HepG2 (cell line): ENCODE data around the gene RNF125. TPM values are rescaled to one million over a fixed set of nuclear protein-coding genes. Genes with fewer than 3 reads are reported as not detected.

Experiments used
- ASH2L ChIP-seq: fragments of 300-600, 200-600 bp; sonication (generic); IDR thresholded peaks from 2 replicates; pipeline ENCODE4 v1.7.0; 2017; ENCODE audit warnings: low read depth, mild to moderate bottlenecking, moderate library complexity, mixed read lengths, low read length; ENCODE audit not compliant: insufficient read length
- GZF1 ChIP-seq: sonication (generic); formaldehyde crosslinking; IDR thresholded peaks from 2 replicates; pipeline ENCODE4 v1.5.1; 2020; ENCODE audit warnings: mild to moderate bottlenecking, missing genetic modification reagents
- HNRNPLL ChIP-seq: fragments of 200-400 bp; formaldehyde crosslinking; IDR thresholded peaks from 2 replicates; pipeline ENCODE4 v1.6.1; 2017; ENCODE audit warnings: mild to moderate bottlenecking, low read depth, low read length; ENCODE audit not compliant: poor library complexity, severe bottlenecking
- KMT2B ChIP-seq: IDR thresholded peaks from 2 replicates; pipeline ENCODE4 v1.6.1; 2016; ENCODE audit warnings: missing genetic modification reagents, missing compliant biosample characterization
- NPAS2 ChIP-seq: sonication (generic); formaldehyde crosslinking; IDR thresholded peaks from 2 replicates; pipeline ENCODE4 v1.8.0; 2022; ENCODE audit warnings: mild to moderate bottlenecking, missing genetic modification reagents, borderline replicate concordance
- NR1H2 ChIP-seq: sonication (generic); formaldehyde crosslinking; IDR thresholded peaks from 2 replicates; pipeline ENCODE4 v1.8.1; 2022; ENCODE audit warnings: low read depth, missing genetic modification reagents, borderline replicate concordance
- POLR2A ChIP-seq, 2 experiments: IDR thresholded peaks; 2 replicates each; pipeline ENCODE4 v1.6.1; 2011; ENCODE audit warnings: low read depth in 2 of 2, low read length in 2 of 2, mild to moderate bottlenecking in 1 of 2, moderate library complexity in 1 of 2; ENCODE audit not compliant: insufficient read depth in 1 of 2
- SRSF9 ChIP-seq: fragments of 200-400 bp; formaldehyde crosslinking; IDR thresholded peaks from 2 replicates; pipeline ENCODE4 v1.6.1; 2018; ENCODE audit warnings: borderline replicate concordance, mild to moderate bottlenecking, low read depth, low read length; ENCODE audit not compliant: insufficient read depth, poor library complexity, severe bottlenecking
- TCF12 ChIP-seq, 2 experiments: fragments of 450-650 bp in 1 of 2; sonication (generic) in 1 of 2; formaldehyde crosslinking in 1 of 2; IDR thresholded peaks; 2 replicates each; pipeline versions ENCODE4 v1.6.1 to v1.8.0; 2017 to 2022; ENCODE audit warnings: antibody characterized with exemption in 1 of 2, mild to moderate bottlenecking in 1 of 2, missing genetic modification reagents in 1 of 2, moderate library complexity in 1 of 2
- TMF1 ChIP-seq: sonication (generic); formaldehyde crosslinking; IDR thresholded peaks from 2 replicates; pipeline ENCODE4 v1.8.1; 2022; ENCODE audit warnings: low read depth, missing genetic modification reagents
- ZNF160 ChIP-seq: sonication (generic); formaldehyde crosslinking; IDR thresholded peaks from 2 replicates; pipeline ENCODE4 v1.8.0; 2022; ENCODE audit warnings: mild to moderate bottlenecking, inconsistent platforms, missing genetic modification reagents
- ZNF446 ChIP-seq: sonication (generic); formaldehyde crosslinking; IDR thresholded peaks from 2 replicates; pipeline ENCODE4 v1.5.0; 2020; ENCODE audit warnings: mild to moderate bottlenecking, missing genetic modification reagents
- ZNF644 ChIP-seq: IDR thresholded peaks from 2 replicates; pipeline ENCODE4 v1.6.1; 2016; ENCODE audit warnings: low read depth
- ZNF761 ChIP-seq: sonication (generic); formaldehyde crosslinking; conservative IDR thresholded peaks from 2 replicates; pipeline ENCODE4 v1.4.0; 2020; ENCODE audit warnings: mild to moderate bottlenecking, missing genetic modification reagents
- polyA plus RNA-seq, 8 experiments: library from polyadenylated mRNA; depleted of rRNA in 3 of 8; stranded (reverse) in 7 of 8; unstranded in 1 of 8; fragments of >200 nt; fragmentation: Illumina TruSeq in 4 of 8; extraction: Trizol in 4 of 8; gene quantifications; 2 replicates each; pipeline versions ENCODE4 v1.2.1 to v1.2.3, GENCODE V29; 2011 to 2016; ENCODE audit warnings: low read depth in 4 of 8, missing spikeins in 1 of 8, mixed read lengths in 1 of 8; ENCODE audit not compliant: insufficient read depth in 1 of 8
- total RNA-seq, 5 experiments: library from RNA; depleted of rRNA; stranded (reverse); fragments of >200 nt; fragmentation: Illumina TruSeq; extraction: Trizol; gene quantifications; 2 replicates each; pipeline ENCODE4 v1.2.3, GENCODE V29; 2016; ENCODE audit warnings: low read depth in 1 of 5
- TF ChIP-seq, protein P1 (sequence below): sonication (generic); formaldehyde crosslinking; IDR thresholded peaks from 2 replicates; pipeline ENCODE4 v1.5.0; 2020; ENCODE audit warnings: mild to moderate bottlenecking, missing genetic modification reagents, borderline replicate concordance
- TF ChIP-seq, protein P2 (sequence below): IDR thresholded peaks from 2 replicates; pipeline ENCODE4 v1.6.1; 2016; ENCODE audit warnings: mild to moderate bottlenecking
- TF ChIP-seq, protein P3 (sequence below): sonication (generic); formaldehyde crosslinking; IDR thresholded peaks from 2 replicates; pipeline ENCODE4 v1.4.0; 2020; ENCODE audit warnings: missing genetic modification reagents; ENCODE audit errors: not compliant biosample characterization

RNF125 gene
- total and polyA plus RNA-seq, 2 of the 13 experiments (the other 11 are each of a cell fraction or from before 2014, with no cell fraction given), result 0.58 to 1.8 TPM

DNA sequence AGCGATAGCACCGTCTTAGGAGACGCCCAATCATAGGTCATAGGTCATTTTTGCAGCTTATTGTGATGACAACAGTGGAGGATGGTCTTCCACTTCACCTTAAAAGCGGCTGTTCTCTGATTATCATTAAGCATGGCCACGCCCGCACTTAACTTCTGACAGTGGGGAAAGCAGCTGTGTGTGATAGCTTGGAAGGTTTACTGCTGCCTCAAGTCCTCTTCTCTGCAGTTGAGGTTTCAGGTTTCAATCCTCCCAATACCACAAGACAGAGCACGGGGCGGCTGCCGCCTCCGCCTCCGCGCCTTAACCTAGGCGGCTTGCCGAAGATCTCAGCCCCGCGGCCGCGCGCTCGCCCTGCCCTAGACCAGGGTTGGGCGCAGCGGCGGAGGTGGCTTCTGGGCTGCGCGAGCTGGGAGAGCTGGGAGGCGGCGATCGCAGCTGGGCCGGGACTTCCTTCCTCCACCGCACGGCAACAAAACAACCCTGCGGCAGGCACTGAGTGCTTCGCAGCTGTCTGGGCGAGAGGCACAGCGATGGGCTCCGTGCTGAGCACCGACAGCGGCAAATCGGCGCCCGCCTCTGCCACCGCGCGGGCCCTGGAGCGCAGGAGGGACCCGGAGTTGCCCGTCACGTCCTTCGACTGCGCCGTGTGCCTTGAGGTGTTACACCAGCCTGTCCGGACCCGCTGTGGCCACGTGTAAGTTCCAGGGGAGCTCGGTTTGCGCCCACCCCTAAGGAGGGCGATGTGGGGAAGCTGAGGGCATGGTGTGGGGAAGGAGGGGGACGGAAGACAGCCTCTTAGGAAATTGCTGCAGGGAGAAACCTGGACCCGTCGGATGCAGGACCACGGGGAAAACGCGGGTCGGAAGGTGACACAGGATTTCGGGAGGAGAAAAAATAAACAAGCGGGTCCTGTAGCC, at the start of gene RNF125 (continued):
- TF ChIP-seq, protein P1, sequence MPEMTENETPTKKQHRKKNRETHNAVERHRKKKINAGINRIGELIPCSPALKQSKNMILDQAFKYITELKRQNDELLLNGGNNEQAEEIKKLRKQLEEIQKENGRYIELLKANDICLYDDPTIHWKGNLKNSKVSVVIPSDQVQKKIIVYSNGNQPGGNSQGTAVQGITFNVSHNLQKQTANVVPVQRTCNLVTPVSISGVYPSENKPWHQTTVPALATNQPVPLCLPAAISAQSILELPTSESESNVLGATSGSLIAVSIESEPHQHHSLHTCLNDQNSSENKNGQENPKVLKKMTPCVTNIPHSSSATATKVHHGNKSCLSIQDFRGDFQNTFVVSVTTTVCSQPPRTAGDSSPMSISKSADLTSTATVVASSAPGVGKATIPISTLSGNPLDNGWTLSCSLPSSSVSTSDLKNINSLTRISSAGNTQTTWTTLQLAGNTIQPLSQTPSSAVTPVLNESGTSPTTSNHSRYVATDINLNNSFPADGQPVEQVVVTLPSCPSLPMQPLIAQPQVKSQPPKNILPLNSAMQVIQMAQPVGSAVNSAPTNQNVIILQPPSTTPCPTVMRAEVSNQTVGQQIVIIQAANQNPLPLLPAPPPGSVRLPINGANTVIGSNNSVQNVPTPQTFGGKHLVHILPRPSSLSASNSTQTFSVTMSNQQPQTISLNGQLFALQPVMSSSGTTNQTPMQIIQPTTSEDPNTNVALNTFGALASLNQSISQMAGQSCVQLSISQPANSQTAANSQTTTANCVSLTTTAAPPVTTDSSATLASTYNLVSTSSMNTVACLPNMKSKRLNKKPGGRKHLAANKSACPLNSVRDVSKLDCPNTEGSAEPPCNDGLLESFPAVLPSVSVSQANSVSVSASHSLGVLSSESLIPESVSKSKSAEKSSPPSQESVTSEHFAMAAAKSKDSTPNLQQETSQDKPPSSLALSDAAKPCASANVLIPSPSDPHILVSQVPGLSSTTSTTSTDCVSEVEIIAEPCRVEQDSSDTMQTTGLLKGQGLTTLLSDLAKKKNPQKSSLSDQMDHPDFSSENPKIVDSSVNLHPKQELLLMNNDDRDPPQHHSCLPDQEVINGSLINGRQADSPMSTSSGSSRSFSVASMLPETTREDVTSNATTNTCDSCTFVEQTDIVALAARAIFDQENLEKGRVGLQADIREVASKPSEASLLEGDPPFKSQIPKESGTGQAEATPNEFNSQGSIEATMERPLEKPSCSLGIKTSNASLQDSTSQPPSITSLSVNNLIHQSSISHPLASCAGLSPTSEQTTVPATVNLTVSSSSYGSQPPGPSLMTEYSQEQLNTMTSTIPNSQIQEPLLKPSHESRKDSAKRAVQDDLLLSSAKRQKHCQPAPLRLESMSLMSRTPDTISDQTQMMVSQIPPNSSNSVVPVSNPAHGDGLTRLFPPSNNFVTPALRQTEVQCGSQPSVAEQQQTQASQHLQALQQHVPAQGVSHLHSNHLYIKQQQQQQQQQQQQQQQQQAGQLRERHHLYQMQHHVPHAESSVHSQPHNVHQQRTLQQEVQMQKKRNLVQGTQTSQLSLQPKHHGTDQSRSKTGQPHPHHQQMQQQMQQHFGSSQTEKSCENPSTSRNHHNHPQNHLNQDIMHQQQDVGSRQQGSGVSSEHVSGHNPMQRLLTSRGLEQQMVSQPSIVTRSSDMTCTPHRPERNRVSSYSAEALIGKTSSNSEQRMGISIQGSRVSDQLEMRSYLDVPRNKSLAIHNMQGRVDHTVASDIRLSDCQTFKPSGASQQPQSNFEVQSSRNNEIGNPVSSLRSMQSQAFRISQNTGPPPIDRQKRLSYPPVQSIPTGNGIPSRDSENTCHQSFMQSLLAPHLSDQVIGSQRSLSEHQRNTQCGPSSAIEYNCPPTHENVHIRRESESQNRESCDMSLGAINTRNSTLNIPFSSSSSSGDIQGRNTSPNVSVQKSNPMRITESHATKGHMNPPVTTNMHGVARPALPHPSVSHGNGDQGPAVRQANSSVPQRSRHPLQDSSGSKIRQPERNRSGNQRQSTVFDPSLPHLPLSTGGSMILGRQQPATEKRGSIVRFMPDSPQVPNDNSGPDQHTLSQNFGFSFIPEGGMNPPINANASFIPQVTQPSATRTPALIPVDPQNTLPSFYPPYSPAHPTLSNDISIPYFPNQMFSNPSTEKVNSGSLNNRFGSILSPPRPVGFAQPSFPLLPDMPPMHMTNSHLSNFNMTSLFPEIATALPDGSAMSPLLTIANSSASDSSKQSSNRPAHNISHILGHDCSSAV (CRISPR knock-in tag), result no peak
- peak; percentile 78 for TF ChIP-seq HNRNPLL
- no peak for TF ChIP-seq NPAS2 (CRISPR knock-in tag)
- peak; percentile 59; the same call in 1 of the 2 replicates for TF ChIP-seq ZNF160
- peak; percentile 42; the same call in 1 of the 2 replicates for TF ChIP-seq TMF1 (CRISPR knock-in tag)
- TF ChIP-seq, protein P2, sequence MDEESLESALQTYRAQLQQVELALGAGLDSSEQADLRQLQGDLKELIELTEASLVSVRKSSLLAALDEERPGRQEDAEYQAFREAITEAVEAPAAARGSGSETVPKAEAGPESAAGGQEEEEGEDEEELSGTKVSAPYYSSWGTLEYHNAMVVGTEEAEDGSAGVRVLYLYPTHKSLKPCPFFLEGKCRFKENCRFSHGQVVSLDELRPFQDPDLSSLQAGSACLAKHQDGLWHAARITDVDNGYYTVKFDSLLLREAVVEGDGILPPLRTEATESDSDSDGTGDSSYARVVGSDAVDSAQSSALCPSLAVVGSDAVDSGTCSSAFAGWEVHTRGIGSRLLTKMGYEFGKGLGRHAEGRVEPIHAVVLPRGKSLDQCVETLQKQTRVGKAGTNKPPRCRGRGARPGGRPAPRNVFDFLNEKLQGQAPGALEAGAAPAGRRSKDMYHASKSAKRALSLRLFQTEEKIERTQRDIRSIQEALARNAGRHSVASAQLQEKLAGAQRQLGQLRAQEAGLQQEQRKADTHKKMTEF, result no peak
- TF ChIP-seq TCF12 (IDR thresholded peaks at IDR 0.05), result no peak
- TF ChIP-seq TCF12 (CRISPR knock-in tag; IDR thresholded peaks at IDR 0.05), result no peak
- TF ChIP-seq KMT2B (CRISPR knock-in tag), result peak; percentile 46; the same call in 1 of the 2 replicates
- TF ChIP-seq SRSF9, result no peak
- TF ChIP-seq POLR2A (IDR thresholded peaks at IDR 0.05; ENCODE audit: insufficient read depth in 1 of 2, low read depth in 2 of 2, low read length in 2 of 2), result peak in 1 of 2 experiments; percentile 29; a peak in 1 of 4 replicates
- no peak; the same call in 1 of the 2 replicates for TF ChIP-seq ZNF446 (CRISPR knock-in tag)
- no peak for TF ChIP-seq ZNF644 (CRISPR knock-in tag)
- TF ChIP-seq ASH2L, result no peak
- TF ChIP-seq GZF1, result peak; percentile 31; the same call in 1 of the 2 replicates
- peak; percentile 79; the same call in 1 of the 2 replicates for TF ChIP-seq NR1H2 (CRISPR knock-in tag)
- peak; percentile 95 for TF ChIP-seq ZNF761 (CRISPR knock-in tag)
- TF ChIP-seq, protein P3, sequence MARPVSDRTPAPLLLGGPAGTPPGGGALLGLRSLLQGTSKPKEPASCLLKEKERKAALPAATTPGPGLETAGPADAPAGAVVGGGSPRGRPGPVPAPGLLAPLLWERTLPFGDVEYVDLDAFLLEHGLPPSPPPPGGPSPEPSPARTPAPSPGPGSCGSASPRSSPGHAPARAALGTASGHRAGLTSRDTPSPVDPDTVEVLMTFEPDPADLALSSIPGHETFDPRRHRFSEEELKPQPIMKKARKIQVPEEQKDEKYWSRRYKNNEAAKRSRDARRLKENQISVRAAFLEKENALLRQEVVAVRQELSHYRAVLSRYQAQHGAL (CRISPR knock-in tag), result no peak
